ENCODE results near the gene CCDC136. TPM values are rescaled to one million over a fixed set of nuclear protein-coding genes. Genes with fewer than 3 reads are reported as not detected.

The CCDC136 gene
- total RNA-seq = 0.07 and 0.79 TPM in 2 replicates

GRCh38 chr7:128791121-128791971, at the start of gene CCDC136:
Gene CCDC136, plus strand, starts transcription at chr7:128791968. Its CDS starts 444 bp downstream, at chr7:128792412.

GRCh38 chr7:128775744-128776474, 15.9 kb upstream of the CCDC136 start, which contains the start of gene OPN1SW:
Gene OPN1SW, minus strand, starts transcription at chr7:128775794. Its CDS starts 13 bp downstream, at chr7:128775781.

GRCh38 chr7:128830231-128831177, 38.7 kb downstream of the CCDC136 start, which contains the start of gene FLNC:
Gene FLNC, plus strand, starts transcription at chr7:128830406. Its CDS starts 232 bp downstream, at chr7:128830638.

DNA sequence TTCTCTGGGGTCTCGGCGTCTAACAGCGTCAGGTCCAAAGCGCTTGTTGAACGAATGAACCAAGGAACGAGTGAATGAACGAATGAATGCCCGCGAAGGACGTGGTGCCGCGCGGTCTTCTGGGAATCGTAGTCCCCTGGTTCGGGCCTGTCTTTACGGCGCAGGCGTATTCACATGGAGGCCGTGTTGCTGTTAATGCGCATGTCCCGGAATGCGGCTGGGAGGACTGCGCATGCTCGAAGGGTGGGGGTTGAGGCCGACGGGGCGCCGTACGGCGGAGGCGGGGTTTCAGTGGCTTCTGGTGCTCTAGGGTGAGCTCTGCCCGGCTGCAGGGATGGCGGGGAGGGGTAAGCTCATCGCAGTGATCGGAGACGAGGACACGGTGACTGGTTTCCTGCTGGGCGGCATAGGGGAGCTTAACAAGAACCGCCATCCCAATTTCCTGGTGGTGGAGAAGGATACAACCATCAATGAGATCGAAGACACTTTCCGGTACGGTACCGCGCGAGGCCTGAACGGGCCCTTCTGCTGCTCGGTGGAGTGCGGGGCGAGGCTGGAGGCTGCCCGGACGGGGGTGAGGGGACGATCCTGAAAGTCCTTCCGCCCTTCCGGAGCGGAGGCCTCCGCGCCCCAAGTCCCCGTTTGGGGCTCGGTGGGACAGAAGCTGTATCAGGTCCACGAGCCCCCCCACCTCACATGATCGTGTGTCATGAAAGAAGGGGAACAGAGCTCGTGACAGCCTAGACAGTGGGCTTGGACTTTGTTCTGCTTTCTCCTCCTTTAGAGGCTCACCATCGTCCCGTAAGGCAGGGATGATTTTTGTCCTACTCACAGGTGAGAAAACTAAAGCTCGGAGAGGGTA, 71.0 kb downstream of the CCDC136 start, which contains the start of gene ATP6V1F:
Gene ATP6V1F (plus strand): TSS at position 286 of the 862 bp plus-strand sequence. CDS start 49 bp downstream, at position 335.

Other genes with a start within 250 kb of the CCDC136 start
- under 0.01 and 0.07 TPM in 2 replicates for gene GARIN1A, start 119.7 kb upstream of the CCDC136 start, total RNA-seq
- gene CALU, start 52.6 kb upstream of the CCDC136 start, total RNA-seq = 250 TPM in 2 replicates
- gene OPN1SW, start 16.2 kb upstream of the CCDC136 start, total RNA-seq = not detected in 2 replicates
- 180 and 210 TPM in 2 replicates for gene FLNC, start 38.4 kb downstream of the CCDC136 start, total RNA-seq
- gene ATP6V1F, start 70.9 kb downstream of the CCDC136 start, total RNA-seq = 128 and 142 TPM in 2 replicates
- gene KCP, start 118.7 kb downstream of the CCDC136 start, total RNA-seq = not detected in 2 replicates
- 0.20 and 2.9 TPM in 2 replicates for gene IRF5, start 146.0 kb downstream of the CCDC136 start, total RNA-seq